ENCODE measurements around the gene ANKS1B.
"Not testable (repeated sequence)": the region's sequence is repeated elsewhere in the genome, so short reads cannot be mapped to it uniquely, and the experiment has no call there.

Gene ANKS1B

GRCh38 chr12:99984271-99985128 is at the start of gene ANKS1B:
Gene ANKS1B, minus strand, starts transcription at chr12:99984936. Its CDS starts 699 bp downstream, at chr12:99984237.
- DNase-seq = peak; percentile 33

- no peak for DNase-seq
Measured at GRCh38 chr12:100031836-100032235, 47.1 kb upstream of the ANKS1B start.

GRCh38 chr12:100027671-100028070 is 42.9 kb upstream of the ANKS1B start:
- DNase-seq = no peak

- no peak for DNase-seq
Measured at GRCh38 chr12:100026241-100026640, 41.5 kb upstream of the ANKS1B start.

GRCh38 chr12:100024974-100025555 is 40.3 kb upstream of the ANKS1B start:
- DNase-seq = no peak

GRCh38 chr12:100020370-100020769 is 35.6 kb upstream of the ANKS1B start:
- DNase-seq = no peak

GRCh38 chr12:100017056-100017455 is 32.3 kb upstream of the ANKS1B start:
- DNase-seq = peak; percentile 36

GRCh38 chr12:100016304-100016703 is 31.6 kb upstream of the ANKS1B start:
- not testable (repeated sequence) for DNase-seq

GRCh38 chr12:100005846-100006245 is 21.1 kb upstream of the ANKS1B start:
- not testable (repeated sequence) for DNase-seq

GRCh38 chr12:99997806-99998205 is 13.1 kb upstream of the ANKS1B start:
- DNase-seq = no peak

GRCh38 chr12:99996095-99996494 is 11.4 kb upstream of the ANKS1B start:
- no peak for DNase-seq

- no peak for DNase-seq
Measured at GRCh38 chr12:99985631-99986030, 895 bp upstream of the ANKS1B start.

- DNase-seq = no peak
Measured at GRCh38 chr12:99985129-99985570, 414 bp upstream of the ANKS1B start.

- no peak for DNase-seq
Measured at GRCh38 chr12:99983456-99984258, 1.1 kb downstream of the ANKS1B start.

- DNase-seq = no peak
Measured at GRCh38 chr12:99981639-99982190, 3.0 kb downstream of the ANKS1B start.

GRCh38 chr12:99979471-99979870 is 5.3 kb downstream of the ANKS1B start:
- no peak for DNase-seq

GRCh38 chr12:99978152-99978551 is 6.6 kb downstream of the ANKS1B start:
- DNase-seq = no peak

GRCh38 chr12:99977550-99977949 is 7.2 kb downstream of the ANKS1B start:
- DNase-seq = no peak

GRCh38 chr12:99976762-99977161 is 8.0 kb downstream of the ANKS1B start:
- DNase-seq = no peak

- no peak for DNase-seq
Measured at GRCh38 chr12:99975321-99975720, 9.4 kb downstream of the ANKS1B start.

- DNase-seq = no peak
Measured at GRCh38 chr12:99974146-99974545, 10.6 kb downstream of the ANKS1B start.

- no peak for DNase-seq
Measured at GRCh38 chr12:99966429-99966828, 18.3 kb downstream of the ANKS1B start.

GRCh38 chr12:99960311-99960710 is 24.4 kb downstream of the ANKS1B start:
- no peak for DNase-seq
